ENCODE measurements around the gene SNRK.
A peak's percentile ranks its signal among the peaks of the same experiment; 100 is the strongest.

The SNRK gene

DNA sequence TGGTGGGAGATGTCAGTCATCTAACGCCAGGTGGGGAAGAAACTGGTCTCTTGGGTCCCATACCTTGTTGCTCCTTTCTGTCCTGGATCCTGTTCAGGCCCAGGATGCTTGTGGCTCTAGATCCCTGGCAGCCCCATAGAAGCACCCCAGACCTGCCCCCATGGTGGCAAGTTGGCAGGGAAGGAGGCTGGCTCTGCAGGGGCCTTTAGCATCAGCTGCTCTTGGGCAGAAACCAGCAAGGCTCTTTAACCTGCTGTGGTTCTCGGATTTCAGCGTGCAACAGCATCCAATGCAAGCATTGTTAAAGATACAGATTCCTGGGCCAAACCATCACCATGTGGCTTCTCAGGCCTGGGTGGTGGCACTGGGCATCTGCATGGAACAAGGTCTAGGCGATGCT is 75.8 kb downstream of the SNRK start:
- DNase-seq (ENCODE audit: low spot score in 2 of 2): no peak
- H3K9me3 Mint-ChIP-seq: peaks cover 6% of the 10 kb centered on the region
- peaks cover 6% of the 10 kb centered on the region for H3K4me1 Mint-ChIP-seq
- no peaks in the 10 kb centered on the region for H3K27me3 Mint-ChIP-seq
- peaks cover 5% of the 10 kb centered on the region for H3K36me3 Mint-ChIP-seq (ENCODE audit: insufficient read depth)
- H3K27ac Mint-ChIP-seq (ENCODE audit: low read depth): peak overlapping the region; percentile 25
- no peak for ATAC-seq (replicated peaks; ENCODE audit: extremely low read depth, poor library complexity, severe bottlenecking)
- no peak overlapping the region for H3K4me3 Mint-ChIP-seq

DNA sequence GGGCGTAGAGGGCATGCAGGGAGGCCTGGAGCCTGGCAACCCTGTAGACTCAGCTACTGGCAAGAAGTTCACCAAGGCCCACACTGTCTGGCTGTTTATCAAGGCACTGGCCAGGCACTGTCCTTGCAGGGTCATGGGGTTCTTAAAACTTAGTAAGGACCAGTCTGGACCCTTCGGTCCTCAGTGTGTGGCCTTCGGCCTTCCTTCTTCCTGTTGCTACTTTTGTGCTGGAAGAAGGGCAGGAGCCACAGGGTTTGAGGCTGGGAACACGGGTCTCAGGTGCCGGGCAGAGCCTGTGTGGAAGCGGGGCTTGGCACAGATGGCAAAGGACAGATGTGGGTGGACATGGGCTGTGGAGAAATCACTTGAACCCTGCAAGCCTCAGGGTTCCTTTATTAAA is 76.6 kb downstream of the SNRK start:
- peak overlapping the region; percentile 25 for H3K27ac Mint-ChIP-seq (ENCODE audit: low read depth)
- no peaks in the 10 kb centered on the region for H3K27me3 Mint-ChIP-seq
- peaks cover 5% of the 10 kb centered on the region for H3K36me3 Mint-ChIP-seq (ENCODE audit: insufficient read depth)
- H3K4me1 Mint-ChIP-seq: peaks cover 7% of the 10 kb centered on the region
- H3K4me3 Mint-ChIP-seq: no peak overlapping the region
- DNase-seq (ENCODE audit: low spot score in 2 of 2): no peak
- ATAC-seq (replicated peaks; ENCODE audit: extremely low read depth, poor library complexity, severe bottlenecking): no peak
- no peaks in the 10 kb centered on the region for H3K9me3 Mint-ChIP-seq

DNA sequence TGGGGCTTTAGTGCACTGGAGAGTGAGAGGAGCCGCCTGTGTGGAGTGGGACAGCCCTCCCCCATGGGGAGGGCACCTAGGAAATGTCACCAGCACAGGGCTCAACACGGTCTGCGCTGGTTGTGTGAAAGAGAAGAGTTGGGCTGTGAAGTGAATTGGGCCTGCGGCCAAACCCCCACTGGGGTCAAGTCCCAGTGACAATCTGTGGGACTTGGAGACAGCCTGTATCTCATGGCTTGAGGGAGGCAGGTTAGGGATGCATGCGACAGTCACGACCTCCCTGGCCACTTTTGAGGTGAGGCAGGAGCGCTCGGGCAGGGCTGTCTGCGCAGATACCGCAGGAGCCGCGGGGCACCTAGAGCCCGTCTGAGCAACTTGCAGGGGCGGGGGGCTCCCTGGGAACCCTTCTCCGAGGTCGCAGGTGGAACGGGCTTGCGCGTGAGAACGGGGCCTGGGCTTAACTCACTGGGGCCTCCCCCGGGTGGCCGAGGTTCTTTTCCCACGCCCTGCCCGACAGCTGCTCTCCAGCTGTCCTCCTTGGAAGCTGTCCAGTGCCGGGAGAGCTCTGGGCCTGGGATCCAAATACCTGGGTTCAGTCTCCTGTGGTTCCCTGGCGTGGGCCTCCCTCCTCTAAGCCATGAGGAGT is 77.4 kb downstream of the SNRK start:
- Mint-ChIP-seq H3K4me1 (peaks cover 12% of the 10 kb centered on the region), H3K4me3 (no peak overlapping the region), H3K27ac (ENCODE audit: low read depth) (no peak overlapping the region)

DNA sequence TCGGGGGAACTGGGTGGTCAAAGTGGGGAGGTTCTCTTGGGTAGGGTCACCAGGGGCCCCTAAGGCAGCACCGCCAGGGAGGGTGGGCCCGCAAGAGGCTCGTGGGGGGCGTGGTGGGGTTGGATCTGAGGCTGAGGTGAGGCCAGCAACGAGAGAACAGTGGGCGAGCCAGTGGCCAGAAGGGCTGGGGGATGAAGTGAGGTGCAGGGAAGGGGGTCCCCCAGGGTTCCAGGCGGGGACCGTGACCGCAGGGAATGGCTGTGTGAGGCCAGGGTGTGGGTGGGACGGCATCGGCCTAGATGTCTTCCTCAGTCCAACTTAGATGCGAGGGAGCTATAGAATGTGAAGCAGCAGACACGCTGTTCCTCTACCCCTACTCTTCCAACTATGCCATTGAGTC is 78.2 kb downstream of the SNRK start:
- ATAC-seq (replicated peaks; ENCODE audit: extremely low read depth, poor library complexity, severe bottlenecking): no peak
- Mint-ChIP-seq H3K27ac (ENCODE audit: low read depth) (no peak overlapping the region), H3K9me3 (no peaks in the 10 kb centered on the region), H3K4me3 (no peak overlapping the region), H3K27me3 (no peaks in the 10 kb centered on the region), H3K4me1 (peaks cover 12% of the 10 kb centered on the region), H3K36me3 (ENCODE audit: insufficient read depth) (peaks cover 3% of the 10 kb centered on the region)
- DNase-seq (ENCODE audit: low spot score in 2 of 2): no peak

More for the DNA sequence above, 77.4 kb downstream of the SNRK start:
- no peak for ATAC-seq (replicated peaks; ENCODE audit: extremely low read depth, poor library complexity, severe bottlenecking)
- no peak for DNase-seq (ENCODE audit: low spot score in 2 of 2)
- H3K27me3 Mint-ChIP-seq: no peaks in the 10 kb centered on the region
- peaks cover 5% of the 10 kb centered on the region for H3K36me3 Mint-ChIP-seq (ENCODE audit: insufficient read depth)
- no peaks in the 10 kb centered on the region for H3K9me3 Mint-ChIP-seq

DNA sequence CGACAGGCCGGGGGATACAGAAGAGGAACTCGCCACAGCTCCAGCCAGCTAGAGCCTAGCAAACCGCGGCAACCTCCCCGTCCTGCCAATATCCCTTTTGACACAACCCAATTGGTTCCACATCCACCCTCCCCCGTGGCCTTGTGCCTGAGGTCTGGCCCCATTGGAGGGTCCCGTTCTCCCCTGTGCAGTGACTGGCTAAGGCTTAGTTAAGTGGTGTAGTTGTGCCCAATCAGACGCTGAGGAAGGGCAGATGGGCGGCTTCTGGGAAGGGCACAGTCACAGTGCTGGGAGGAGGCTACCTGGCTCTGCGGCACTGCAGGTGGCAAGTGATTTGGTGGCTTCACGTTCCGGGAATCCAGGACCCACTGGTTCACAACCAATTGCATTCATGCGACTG is 78.6 kb downstream of the SNRK start:
- DNase-seq (ENCODE audit: low spot score in 2 of 2): no peak

DNA sequence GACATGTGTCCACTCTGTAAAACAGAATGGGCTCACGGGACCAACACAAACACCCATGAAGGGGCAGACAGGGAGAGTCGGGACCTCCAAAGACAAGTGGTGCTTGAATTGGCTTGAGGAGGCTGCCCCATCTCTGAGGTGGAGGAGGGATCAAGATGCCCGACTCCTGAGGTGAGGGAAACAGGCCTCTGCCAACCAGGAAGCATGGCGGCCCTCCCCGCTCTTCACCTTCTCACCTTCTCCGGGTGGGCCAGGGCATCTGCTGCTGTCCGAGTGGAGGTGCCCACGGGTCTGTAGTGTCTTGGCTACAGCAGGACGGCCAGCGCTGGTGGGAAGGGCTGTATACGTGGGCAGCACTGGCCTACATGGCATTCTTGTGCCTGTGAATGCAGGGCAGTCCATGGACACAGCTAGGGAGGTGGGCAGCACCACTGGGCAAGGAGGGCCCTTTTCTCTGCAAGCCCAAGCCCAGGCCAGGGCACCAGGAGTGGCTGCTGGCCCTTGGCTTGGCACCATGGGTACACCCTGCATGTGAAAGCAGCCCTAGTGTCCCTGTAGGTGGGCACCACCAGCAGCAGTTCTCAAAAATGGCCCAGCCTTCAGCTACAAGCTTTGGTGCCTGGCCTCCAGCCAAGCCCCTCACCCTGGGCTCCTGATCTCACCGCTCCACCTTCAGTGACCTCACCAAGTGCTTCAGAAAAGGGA is 79.4 kb downstream of the SNRK start:
- no peak for DNase-seq (ENCODE audit: low spot score in 2 of 2)
- H3K9me3 Mint-ChIP-seq: no peaks in the 10 kb centered on the region
- peaks cover 13% of the 10 kb centered on the region for H3K4me1 Mint-ChIP-seq
- ATAC-seq (replicated peaks; ENCODE audit: extremely low read depth, poor library complexity, severe bottlenecking): no peak
- no peaks in the 10 kb centered on the region for H3K27me3 Mint-ChIP-seq
- no peaks in the 10 kb centered on the region for H3K36me3 Mint-ChIP-seq (ENCODE audit: insufficient read depth)
- H3K27ac Mint-ChIP-seq (ENCODE audit: low read depth): no peak overlapping the region
- H3K4me3 Mint-ChIP-seq: no peak overlapping the region

More for the DNA sequence above, 78.6 kb downstream of the SNRK start:
- Mint-ChIP-seq H3K4me3 (no peak overlapping the region), H3K27me3 (no peaks in the 10 kb centered on the region), H3K27ac (ENCODE audit: low read depth) (no peak overlapping the region), H3K4me1 (peaks cover 12% of the 10 kb centered on the region), H3K9me3 (no peaks in the 10 kb centered on the region), H3K36me3 (ENCODE audit: insufficient read depth) (peaks cover 2% of the 10 kb centered on the region)
- ATAC-seq (replicated peaks; ENCODE audit: extremely low read depth, poor library complexity, severe bottlenecking): no peak

DNA sequence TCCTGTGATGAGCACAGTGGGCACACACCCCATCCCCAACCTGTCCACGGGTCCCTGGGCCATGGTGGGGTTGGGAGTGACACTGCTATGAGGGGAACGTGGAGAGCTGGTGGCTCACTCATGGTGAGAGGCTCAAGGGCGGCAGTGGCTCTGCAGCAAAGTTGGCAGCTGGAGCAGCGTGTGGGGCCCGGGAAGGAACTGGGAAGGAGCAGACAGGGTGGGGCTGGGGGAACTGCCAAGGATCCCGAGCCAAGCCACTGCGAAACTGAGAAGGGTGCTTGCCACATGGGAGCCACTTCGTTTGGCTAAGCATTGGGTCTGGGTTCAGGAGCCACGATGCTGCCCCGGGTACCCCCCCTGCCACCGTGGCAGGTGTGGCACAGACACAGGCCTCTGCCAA is 80.1 kb downstream of the SNRK start:
- H3K4me3 Mint-ChIP-seq: no peak overlapping the region
- no peak for DNase-seq (ENCODE audit: low spot score in 2 of 2)
- H3K4me1 Mint-ChIP-seq: peaks cover 20% of the 10 kb centered on the region
- H3K36me3 Mint-ChIP-seq (ENCODE audit: insufficient read depth): no peaks in the 10 kb centered on the region
- no peak overlapping the region for H3K27ac Mint-ChIP-seq (ENCODE audit: low read depth)
- no peak for ATAC-seq (replicated peaks; ENCODE audit: extremely low read depth, poor library complexity, severe bottlenecking)
- no peaks in the 10 kb centered on the region for H3K9me3 Mint-ChIP-seq
- H3K27me3 Mint-ChIP-seq: no peaks in the 10 kb centered on the region

DNA sequence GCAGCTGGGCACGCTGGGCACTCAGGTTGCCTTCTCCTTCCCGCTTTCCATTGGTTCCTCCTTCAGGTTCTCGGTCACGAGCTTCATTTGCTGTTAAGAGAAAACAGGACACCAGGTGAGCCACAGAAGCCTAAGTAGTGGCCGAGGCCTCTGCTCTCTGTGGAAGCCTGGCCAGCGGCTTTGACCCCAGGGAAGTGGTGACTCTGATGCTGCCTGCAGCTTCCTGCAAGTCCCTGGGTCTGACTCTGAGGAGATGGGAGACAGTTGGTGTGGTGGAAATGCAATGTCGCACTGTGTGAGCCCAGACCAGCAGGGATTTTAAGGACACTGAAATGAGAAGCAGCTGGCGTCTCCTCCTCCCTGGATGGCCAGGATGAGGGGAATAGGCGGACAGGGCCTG is 80.5 kb downstream of the SNRK start:
- Mint-ChIP-seq H3K27ac (ENCODE audit: low read depth) (no peak overlapping the region), H3K27me3 (no peaks in the 10 kb centered on the region), H3K4me3 (no peak overlapping the region), H3K4me1 (peaks cover 24% of the 10 kb centered on the region), H3K36me3 (ENCODE audit: insufficient read depth) (no peaks in the 10 kb centered on the region), H3K9me3 (no peaks in the 10 kb centered on the region)
- DNase-seq (ENCODE audit: low spot score in 2 of 2) (no peak), ATAC-seq (replicated peaks; ENCODE audit: extremely low read depth, poor library complexity, severe bottlenecking) (no peak)

DNA sequence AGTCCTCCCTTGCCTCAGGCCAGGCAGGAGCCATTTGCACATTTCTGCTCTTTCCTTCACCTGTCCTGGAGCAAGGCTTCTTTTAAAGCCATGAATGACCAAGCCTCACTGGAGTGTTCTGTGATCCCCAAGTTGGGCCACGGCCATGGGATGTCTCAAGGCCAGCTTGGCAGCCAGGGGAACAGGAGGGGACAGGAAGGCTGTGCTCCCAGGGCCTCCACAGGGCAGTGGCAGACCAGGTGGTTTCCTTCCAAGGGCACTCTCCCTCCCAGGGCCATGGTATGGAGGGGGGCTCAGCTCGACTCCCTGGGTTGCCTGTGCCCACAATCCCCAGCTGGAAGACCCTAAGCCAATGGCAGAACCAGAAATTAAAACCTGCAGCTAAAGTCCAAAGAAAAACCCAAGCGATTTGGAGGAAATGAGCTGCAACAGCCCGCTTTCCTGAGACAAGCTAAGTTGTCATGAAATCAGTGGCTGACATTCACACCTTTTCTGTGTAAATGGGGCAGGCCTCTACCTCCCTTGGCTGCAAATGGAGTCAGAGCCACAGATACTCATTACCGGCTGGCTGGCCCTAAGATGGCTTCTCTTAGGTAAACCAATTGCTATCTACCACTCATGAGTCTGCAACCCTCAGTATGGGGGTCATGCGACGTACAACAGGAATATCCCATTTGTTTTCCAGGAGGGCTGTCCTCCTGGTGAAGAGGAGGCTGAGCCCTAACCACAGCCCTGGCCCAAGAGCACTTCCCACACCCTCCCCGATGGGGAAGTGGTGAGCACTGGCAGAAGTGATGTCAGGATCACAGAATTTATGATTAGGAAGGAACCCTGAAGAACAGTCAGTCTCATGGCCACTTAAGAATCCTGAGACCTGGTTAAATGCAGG is 83.3 kb downstream of the SNRK start:
- peaks cover 29% of the 10 kb centered on the region for H3K4me1 Mint-ChIP-seq
- peak; percentile 26 for ATAC-seq (replicated peaks; ENCODE audit: extremely low read depth, poor library complexity, severe bottlenecking)
- no peaks in the 10 kb centered on the region for H3K27me3 Mint-ChIP-seq
- H3K4me3 Mint-ChIP-seq: no peak overlapping the region
- no peaks in the 10 kb centered on the region for H3K36me3 Mint-ChIP-seq (ENCODE audit: insufficient read depth)
- no peaks in the 10 kb centered on the region for H3K9me3 Mint-ChIP-seq
- DNase-seq (ENCODE audit: low spot score in 2 of 2): no peak
- peak overlapping the region; percentile 13 for H3K27ac Mint-ChIP-seq (ENCODE audit: low read depth)

DNA sequence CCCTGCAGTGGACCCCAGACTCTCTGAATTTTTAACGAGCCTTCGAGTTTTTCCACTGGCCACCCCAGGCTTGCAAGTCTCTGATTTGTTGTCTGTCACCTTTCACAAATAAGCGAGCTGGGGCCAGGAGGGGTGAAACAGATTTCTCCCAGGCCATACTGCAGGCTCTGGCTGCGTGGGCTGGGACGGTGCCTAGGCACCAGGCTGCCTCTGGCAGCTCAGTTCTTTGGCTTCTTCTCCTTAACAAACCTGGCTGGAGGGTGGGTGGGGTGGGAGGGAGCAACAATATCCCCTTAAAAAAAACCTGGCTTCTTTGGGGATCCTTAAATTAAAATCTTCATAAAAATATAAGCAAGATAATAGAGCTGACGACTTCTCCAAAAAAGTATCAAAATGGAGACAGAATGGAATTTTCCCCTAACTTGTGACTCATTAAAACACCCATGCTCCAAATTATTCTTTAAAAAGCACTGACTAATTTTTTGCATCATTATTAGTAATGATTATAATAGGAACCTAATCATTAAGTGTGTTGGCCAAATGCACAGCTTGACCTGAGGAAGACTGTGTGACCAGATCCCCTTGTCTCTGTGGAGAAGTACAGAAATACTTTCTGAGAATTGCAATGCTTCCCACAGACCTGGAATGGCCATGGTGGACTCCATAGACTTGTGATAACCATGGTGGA is 84.1 kb downstream of the SNRK start:
- Mint-ChIP-seq H3K4me3 (no peak overlapping the region), H3K27me3 (no peaks in the 10 kb centered on the region), H3K36me3 (ENCODE audit: insufficient read depth) (no peaks in the 10 kb centered on the region), H3K4me1 (peaks cover 29% of the 10 kb centered on the region), H3K27ac (ENCODE audit: low read depth) (no peak overlapping the region), H3K9me3 (no peaks in the 10 kb centered on the region)
- DNase-seq (ENCODE audit: low spot score in 2 of 2) (no peak), ATAC-seq (replicated peaks; ENCODE audit: extremely low read depth, poor library complexity, severe bottlenecking) (no peak)

DNA sequence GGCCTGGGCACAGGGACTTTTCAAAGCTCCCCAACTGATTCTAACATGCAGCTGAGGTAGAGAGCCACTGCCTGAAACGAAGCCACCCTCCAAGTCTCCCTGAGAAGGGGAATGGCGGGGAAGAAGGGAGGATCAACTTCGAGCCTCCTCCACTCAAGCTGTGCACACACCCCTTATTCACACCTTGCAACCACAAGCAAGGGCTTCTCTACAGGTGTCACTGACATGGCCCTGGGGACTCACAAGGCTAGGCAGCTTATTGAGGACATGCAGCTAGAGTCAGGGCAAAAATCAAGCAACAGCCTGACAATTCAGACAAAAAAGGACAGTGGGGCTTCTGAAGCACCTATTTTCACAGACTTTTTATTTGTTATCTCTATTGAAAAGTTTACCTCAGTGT is 85.2 kb downstream of the SNRK start:
- peak overlapping the region; percentile 54 for H3K27ac Mint-ChIP-seq (ENCODE audit: low read depth)
- no peaks in the 10 kb centered on the region for H3K9me3 Mint-ChIP-seq
- no peak for DNase-seq (ENCODE audit: low spot score in 2 of 2)
- H3K4me1 Mint-ChIP-seq: peaks cover 29% of the 10 kb centered on the region
- peak; percentile 53 for ATAC-seq (replicated peaks; ENCODE audit: extremely low read depth, poor library complexity, severe bottlenecking)
- H3K36me3 Mint-ChIP-seq (ENCODE audit: insufficient read depth): no peaks in the 10 kb centered on the region
- no peak overlapping the region for H3K4me3 Mint-ChIP-seq
- H3K27me3 Mint-ChIP-seq: no peaks in the 10 kb centered on the region

DNA sequence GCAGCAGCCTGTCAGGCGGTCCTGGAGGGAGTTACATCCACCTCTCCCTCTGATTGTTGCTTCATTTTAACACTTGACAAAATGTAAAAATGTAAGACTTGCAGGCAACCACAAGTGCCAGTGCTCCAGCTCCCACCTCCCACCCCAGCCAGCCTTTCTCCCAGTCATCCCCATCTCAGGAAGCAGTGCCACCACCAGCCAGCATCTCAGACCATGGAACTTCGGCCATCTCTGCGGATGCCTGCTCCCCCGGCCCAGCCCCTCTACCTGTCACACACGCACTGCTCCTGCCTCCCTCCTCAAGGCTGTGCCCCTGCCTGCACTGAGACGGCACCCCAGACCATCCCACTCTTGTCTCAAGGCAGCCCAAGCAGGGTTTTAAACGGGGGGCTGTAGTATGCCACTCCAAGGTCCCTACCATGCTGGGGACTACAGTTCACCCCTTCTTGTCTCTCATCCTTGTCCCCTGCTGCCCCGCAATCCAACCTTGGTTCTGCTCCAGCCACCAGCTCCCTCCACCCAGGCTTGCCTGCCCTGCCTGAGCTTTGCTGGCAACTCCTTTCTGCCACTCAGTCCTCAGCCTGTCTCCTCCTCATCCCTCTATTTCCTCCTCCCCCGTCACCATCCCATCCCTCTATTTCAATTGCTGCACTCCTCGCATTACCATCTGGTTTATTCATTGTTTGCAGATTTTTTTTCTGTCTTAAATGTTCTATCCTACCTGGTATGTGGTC is 85.8 kb downstream of the SNRK start:
- no peak for DNase-seq (ENCODE audit: low spot score in 2 of 2)
- Mint-ChIP-seq H3K27ac (ENCODE audit: low read depth) (peak overlapping the region; percentile 54), H3K4me3 (no peak overlapping the region), H3K36me3 (ENCODE audit: insufficient read depth) (no peaks in the 10 kb centered on the region), H3K9me3 (no peaks in the 10 kb centered on the region), H3K4me1 (peaks cover 29% of the 10 kb centered on the region), H3K27me3 (no peaks in the 10 kb centered on the region)
- no peak for ATAC-seq (replicated peaks; ENCODE audit: extremely low read depth, poor library complexity, severe bottlenecking)
